Measurements from ENCODE around the gene CAMK2A. TPM values are rescaled to one million over a fixed set of nuclear protein-coding genes. Genes with fewer than 3 reads are reported as not detected.

CAMK2A gene
- total RNA-seq, 1 donor from 2014 or later = 1.1 TPM

DNA sequence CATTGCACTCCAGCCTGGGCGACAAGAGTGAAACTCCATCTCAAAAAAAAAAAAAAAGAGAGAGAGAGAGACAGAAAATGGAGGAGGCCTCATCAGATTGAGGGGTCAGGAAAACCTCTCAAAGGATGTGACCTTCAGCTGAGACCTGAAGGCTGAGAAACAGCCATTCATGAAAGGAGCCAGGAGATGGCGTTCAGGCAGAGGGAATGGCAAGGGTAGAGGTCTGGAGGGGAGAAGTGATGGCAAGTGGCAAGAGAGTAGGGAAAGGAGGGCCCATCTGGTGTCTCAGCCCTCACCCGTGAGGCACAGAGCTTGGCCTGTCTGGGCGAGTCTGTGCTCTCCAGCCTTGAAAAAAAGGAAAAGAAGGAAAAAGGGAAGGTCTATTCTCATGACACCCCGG, 17.0 kb downstream of the CAMK2A start:
- Mint-ChIP-seq H3K4me3 (ENCODE audit: unreplicated experiment) (no peak overlapping the region), H3K36me3 (ENCODE audit: low read depth, unreplicated experiment) (peaks cover 4% of the 10 kb centered on the region), H3K27ac (ENCODE audit: unreplicated experiment) (peak overlapping the region; percentile 2), H3K4me1 (ENCODE audit: unreplicated experiment) (peaks cover 32% of the 10 kb centered on the region), H3K27me3 (ENCODE audit: unreplicated experiment) (peaks cover 2% of the 10 kb centered on the region), H3K9me3 (ENCODE audit: unreplicated experiment) (no peaks in the 10 kb centered on the region)
- peak; percentile 41 for DNase-seq (ENCODE audit: low spot score)
- TF ChIP-seq, protein P1, sequence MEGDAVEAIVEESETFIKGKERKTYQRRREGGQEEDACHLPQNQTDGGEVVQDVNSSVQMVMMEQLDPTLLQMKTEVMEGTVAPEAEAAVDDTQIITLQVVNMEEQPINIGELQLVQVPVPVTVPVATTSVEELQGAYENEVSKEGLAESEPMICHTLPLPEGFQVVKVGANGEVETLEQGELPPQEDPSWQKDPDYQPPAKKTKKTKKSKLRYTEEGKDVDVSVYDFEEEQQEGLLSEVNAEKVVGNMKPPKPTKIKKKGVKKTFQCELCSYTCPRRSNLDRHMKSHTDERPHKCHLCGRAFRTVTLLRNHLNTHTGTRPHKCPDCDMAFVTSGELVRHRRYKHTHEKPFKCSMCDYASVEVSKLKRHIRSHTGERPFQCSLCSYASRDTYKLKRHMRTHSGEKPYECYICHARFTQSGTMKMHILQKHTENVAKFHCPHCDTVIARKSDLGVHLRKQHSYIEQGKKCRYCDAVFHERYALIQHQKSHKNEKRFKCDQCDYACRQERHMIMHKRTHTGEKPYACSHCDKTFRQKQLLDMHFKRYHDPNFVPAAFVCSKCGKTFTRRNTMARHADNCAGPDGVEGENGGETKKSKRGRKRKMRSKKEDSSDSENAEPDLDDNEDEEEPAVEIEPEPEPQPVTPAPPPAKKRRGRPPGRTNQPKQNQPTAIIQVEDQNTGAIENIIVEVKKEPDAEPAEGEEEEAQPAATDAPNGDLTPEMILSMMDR (IDR thresholded peaks at IDR 0.05; ENCODE audit: unreplicated experiment) = no peak

DNA sequence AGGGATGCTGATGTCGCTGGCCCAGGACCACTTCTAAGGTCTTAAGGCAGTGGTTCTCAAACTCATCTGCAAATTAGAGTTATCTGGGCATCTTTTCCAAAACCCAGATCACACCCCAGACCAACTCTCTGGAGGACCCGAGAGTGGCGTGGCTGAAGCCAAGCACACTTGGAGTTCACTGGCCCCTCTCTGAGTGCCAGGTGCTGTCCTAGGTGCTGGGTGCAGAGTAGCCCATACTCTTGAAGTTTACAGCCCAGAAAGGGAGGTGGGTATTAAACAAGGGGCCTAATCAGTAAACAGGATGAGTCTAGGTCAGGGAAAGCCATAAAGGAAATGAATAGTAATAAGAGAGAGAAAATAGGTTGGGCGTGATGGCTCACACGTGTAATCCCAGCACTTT, 17.6 kb downstream of the CAMK2A start:
- H3K36me3 Mint-ChIP-seq (ENCODE audit: low read depth, unreplicated experiment) = peaks cover 4% of the 10 kb centered on the region
- no peak for DNase-seq (ENCODE audit: low spot score)
- peaks cover 2% of the 10 kb centered on the region for H3K27me3 Mint-ChIP-seq (ENCODE audit: unreplicated experiment)
- H3K4me3 Mint-ChIP-seq (ENCODE audit: unreplicated experiment) = peak overlapping the region; percentile 42
- H3K9me3 Mint-ChIP-seq (ENCODE audit: unreplicated experiment) = no peaks in the 10 kb centered on the region
- H3K27ac Mint-ChIP-seq (ENCODE audit: unreplicated experiment) = no peak overlapping the region
- TF ChIP-seq, protein P1 (IDR thresholded peaks at IDR 0.05; ENCODE audit: unreplicated experiment) = no peak
- H3K4me1 Mint-ChIP-seq (ENCODE audit: unreplicated experiment) = peaks cover 28% of the 10 kb centered on the region

DNA sequence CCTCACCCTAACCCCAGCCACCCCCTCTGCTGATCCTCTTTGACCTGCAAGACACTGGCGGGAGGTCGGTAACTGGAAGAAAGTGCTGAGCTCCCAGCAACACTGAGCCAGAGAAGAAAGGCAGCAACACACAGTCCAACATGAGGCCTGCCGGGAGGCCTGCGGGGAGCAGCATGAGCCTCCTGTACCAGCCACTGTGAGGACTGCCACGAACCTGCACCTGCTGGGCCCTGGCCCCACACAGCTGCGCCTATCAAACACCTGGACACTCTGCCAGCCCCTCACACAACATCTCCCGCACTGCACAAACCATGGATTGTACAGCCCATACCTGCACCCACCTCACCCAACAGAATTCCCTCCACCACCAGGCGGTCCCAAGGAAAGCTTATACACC, 18.3 kb downstream of the CAMK2A start:
- no peak overlapping the region for H3K4me3 Mint-ChIP-seq (ENCODE audit: unreplicated experiment)
- H3K27ac Mint-ChIP-seq (ENCODE audit: unreplicated experiment) = no peak overlapping the region
- no peaks in the 10 kb centered on the region for H3K9me3 Mint-ChIP-seq (ENCODE audit: unreplicated experiment)
- DNase-seq (ENCODE audit: low spot score) = no peak
- H3K36me3 Mint-ChIP-seq (ENCODE audit: low read depth, unreplicated experiment) = peaks cover 4% of the 10 kb centered on the region
- TF ChIP-seq, protein P1 (IDR thresholded peaks at IDR 0.05; ENCODE audit: unreplicated experiment) = no peak
- H3K27me3 Mint-ChIP-seq (ENCODE audit: unreplicated experiment) = no peaks in the 10 kb centered on the region
- H3K4me1 Mint-ChIP-seq (ENCODE audit: unreplicated experiment) = peaks cover 24% of the 10 kb centered on the region

DNA sequence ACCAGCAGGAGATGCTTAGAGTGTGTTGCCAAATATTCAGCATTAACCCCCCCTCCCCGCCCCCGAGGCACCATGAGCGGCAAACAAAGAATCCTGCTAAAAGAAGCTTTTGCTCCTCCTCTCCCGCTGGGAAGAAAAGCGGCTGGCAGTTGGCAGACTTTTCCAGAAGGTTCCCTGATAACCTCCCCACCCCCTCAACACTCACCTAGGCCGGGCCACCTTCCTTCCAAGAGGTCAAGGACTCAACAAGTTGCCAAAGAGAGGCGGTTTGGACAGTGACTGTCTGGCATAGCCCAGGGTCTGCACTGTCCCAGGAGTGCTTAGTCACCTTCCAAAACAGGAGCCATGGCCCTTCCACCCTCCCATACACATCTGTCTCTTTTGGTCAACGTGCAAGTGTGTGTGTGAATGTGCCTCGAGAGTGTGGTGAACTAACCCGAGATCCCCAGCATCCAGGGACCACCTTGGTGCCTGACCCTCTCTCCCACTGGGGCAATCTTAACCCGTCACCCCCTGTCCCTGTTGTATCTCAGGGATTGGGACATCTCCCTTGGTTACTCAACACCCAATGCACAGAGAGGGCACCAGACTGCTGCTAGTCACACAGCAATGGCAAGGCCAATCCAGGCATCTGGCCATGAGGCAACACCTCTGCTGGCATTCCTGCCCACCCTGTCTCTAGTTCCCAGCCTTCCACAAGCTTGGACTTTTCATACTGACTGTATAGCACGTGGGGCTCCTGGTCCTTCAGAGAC, 18.9 kb downstream of the CAMK2A start:
- Mint-ChIP-seq H3K27me3 (ENCODE audit: unreplicated experiment) (no peaks in the 10 kb centered on the region), H3K9me3 (ENCODE audit: unreplicated experiment) (no peaks in the 10 kb centered on the region), H3K4me3 (ENCODE audit: unreplicated experiment) (no peak overlapping the region), H3K4me1 (ENCODE audit: unreplicated experiment) (peaks cover 20% of the 10 kb centered on the region), H3K36me3 (ENCODE audit: low read depth, unreplicated experiment) (peaks cover 4% of the 10 kb centered on the region), H3K27ac (ENCODE audit: unreplicated experiment) (no peak overlapping the region)
- DNase-seq (ENCODE audit: low spot score) = no peak
- TF ChIP-seq, protein P1 (IDR thresholded peaks at IDR 0.05; ENCODE audit: unreplicated experiment) = no peak

DNA sequence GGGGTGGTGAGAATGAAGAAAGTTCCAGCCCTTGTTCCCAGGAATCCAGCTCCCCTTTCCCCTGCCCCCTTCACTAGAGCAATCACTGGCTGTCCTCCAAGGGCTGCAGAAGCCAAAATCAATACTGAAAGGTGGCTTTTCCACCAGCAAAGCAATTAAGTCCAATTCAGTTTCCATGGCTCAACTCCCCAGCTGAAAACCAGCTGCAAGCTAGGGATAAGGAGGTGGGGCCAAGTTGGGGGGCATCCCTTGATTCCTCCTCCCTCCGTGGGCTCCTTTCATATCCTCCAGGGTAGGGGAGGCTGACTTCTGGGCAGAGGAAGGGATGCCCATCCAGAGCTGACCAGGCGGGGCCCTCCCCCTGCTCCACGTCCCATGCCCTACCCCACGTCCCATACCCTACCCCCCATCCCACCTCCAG, 22.7 kb downstream of the CAMK2A start:
- Mint-ChIP-seq H3K9me3 (ENCODE audit: unreplicated experiment) (no peaks in the 10 kb centered on the region), H3K4me3 (ENCODE audit: unreplicated experiment) (no peak overlapping the region), H3K27ac (ENCODE audit: unreplicated experiment) (no peak overlapping the region), H3K27me3 (ENCODE audit: unreplicated experiment) (peaks cover 2% of the 10 kb centered on the region), H3K36me3 (ENCODE audit: low read depth, unreplicated experiment) (peaks cover 4% of the 10 kb centered on the region), H3K4me1 (ENCODE audit: unreplicated experiment) (peaks cover under 1% of the 10 kb centered on the region)
- TF ChIP-seq, protein P1 (IDR thresholded peaks at IDR 0.05; ENCODE audit: unreplicated experiment) = no peak
- DNase-seq (ENCODE audit: low spot score) = no peak
